Right renal cortex interstitium (tissue), 3 donors: ENCODE data around the gene MAEA. TPM values are rescaled to one million over a fixed set of nuclear protein-coding genes. Genes with fewer than 3 reads are reported as not detected.

Experiments
- DNase-seq, 3 donors: peaks; one replicate each; pipeline ENCODE4 v3.0.0-alpha.2; 2013; ENCODE audit warnings: low read depth in 3 of 3, low spot score in 2 of 3
- polyA plus RNA-seq, 3 donors: library from polyadenylated mRNA; unstranded; fragments of 120-200 nt; gene quantifications; one replicate each; pipeline ENCODE4 v1.2.1, GENCODE V29; 2013; ENCODE audit not compliant: insufficient read length in 3 of 3

MAEA gene
- polyA plus RNA-seq, 3 donors = 58.5 to 58.6 (median 58.6) TPM

DNA sequence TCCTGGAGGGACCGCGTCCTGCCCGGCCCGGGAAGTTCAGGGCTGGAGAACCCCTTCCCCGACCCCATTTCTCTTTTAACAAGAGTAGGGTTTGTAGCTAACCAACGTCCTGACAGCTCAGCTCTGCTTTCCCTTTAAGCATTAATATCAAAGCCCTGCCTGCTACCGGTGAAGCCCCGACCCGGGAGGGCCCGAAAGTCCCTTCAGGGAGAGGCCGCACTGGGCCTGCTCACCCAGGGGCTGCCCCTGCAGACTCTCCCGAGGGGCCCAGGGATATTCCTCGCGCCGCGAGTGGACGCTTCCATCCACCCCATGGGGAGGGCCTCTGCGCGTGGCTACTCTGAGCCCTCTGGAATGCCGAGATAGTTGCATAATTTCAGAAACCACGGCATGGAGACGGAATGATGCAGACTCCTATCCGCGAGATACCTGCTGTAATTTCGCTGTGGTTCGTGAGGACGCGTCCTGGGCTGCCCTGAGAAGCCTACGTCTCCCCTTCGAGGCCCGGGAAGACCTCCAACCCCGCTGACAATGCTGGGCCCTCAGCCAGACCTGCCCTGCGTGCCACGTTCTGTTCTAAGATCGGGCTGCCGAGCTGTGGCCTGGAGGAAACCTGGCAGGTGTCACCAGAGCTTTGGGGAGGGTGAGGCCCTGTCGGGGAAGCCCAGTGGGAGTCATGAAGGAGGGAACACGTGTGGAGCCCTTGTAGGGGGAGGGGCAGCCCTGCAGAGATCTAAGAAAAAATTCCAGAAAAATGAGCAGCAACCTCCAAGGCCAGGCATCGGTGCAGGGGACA lies 39.8 kb upstream of the MAEA start:
- DNase-seq = no peak

GRCh38 chr4:1250527-1250812 lies 39.2 kb upstream of the MAEA start:
- DNase-seq = no peak

GRCh38 chr4:1250921-1251772 lies 38.5 kb upstream of the MAEA start:
- DNase-seq = no peak

DNA sequence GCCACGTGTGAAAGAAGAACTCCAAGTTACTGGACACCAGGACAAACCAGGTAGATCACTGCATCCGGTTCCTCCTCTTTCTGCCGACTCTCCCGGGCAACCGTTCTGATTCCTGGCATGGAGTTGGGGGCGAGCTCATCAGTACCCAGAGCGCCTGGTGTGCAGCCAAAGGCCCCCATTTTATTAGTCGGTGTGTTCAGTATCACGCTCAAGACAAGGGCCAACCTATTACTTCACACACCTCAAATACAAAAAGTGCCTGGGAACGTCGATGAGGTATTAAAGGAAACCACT lies 38.0 kb upstream of the MAEA start:
- no peak for DNase-seq

DNA sequence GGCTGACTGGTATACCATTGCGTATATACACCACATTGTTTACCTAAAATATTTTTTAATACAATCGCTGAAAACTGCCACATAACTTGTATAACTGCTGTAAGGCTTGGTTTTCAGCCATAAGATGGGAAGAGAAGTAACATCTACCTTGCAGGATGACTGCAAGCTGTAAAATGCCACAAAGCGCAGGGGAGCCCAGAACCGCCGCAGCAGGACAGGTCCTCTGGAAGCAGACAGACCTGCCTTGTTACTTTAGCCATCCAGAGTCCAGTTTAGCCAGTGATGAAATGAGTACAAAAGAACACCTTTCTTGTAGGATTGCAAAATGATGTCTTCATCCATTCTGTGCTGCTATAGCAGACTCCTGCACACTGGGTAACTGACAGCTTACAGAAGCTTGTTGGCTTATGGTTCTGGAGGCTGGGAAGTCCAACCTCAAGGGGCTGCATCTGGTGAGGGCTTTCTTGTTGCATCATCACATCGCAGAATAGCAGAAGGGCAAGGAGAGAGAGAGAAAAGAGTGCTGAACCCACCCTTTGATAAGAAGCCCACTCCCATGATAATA lies 36.7 kb upstream of the MAEA start:
- DNase-seq = no peak

DNA sequence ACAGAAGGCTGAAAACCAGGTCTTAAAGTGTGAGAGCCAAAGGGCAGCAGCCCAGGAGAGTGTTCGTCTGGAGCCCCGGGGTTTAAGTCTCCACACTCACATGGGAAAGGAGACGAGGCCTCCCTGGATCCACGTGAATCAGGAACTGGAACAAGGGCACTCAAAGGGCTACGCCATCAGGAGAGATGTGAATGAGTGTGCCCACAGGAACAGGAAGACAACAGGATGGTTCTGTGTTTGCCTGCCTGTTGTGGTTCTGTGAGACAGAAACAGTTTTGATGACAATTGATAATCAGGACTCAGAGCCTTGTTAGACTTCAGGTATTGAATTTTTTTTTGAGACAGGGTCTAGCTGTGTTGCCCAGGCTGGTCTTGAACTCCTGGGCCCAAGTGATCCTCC lies 35.9 kb upstream of the MAEA start:
- DNase-seq = no peak

DNA sequence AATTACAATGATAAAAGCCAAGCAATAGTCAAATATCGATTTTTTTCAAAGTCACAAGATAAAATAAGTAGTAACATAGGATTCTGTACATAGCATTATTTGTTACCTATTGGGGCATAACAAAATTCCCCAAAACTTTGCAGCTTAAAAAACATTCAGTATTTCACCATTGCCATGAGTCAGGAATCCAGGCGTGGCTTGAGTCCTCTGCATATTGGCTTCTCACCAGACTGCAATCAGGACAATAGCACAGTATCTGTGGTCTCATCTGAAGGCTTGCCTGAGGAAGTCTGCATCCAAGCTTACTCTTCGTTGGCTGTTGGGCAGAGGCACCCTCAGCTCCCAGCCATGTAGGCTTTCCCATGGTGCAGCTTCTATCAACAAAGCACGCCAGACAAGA lies 34.5 kb upstream of the MAEA start:
- no peak for DNase-seq

DNA sequence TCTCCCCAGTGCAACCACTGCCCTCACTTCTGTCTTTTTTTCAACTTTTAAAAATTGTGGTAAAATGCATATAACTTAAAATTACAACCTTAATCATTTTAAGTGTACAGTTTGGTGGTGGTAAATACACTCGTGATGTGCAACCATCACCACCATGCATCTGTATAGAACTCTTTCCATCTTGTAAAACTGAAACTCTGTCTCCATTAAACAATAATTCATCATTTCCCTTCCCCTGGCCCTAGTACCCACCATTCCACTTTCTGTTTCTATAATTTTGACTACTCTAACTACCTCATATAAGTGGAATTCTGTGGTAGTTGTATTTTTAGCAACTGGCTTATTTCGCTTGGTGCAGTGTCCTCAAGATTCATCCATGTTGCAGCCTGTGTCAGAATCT lies 34.0 kb upstream of the MAEA start:
- no peak for DNase-seq

GRCh38 chr4:1258457-1258856 lies 31.2 kb upstream of the MAEA start:
- DNase-seq = no peak

DNA sequence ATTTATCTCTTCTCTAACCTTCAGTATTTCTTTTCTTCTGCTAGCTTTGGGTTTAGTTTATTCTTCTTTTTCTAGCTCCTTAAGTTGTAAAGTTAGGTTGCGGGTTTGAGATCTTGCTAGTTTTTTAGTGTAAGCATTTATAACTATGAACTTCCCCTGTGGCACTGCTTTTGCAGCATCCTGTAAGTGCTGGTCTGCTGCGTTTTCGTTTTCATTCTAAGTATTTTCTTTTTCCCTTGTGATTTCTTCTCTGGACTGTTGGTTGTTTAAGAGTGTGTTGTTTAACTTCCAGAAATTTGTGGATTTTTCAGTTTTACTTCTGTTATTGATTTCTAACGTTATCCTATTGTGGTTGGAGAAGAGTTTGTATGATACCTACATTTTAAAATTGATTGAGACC lies 29.7 kb upstream of the MAEA start:
- DNase-seq = no peak

GRCh38 chr4:1260418-1261106 lies 29.1 kb upstream of the MAEA start:
- DNase-seq = no peak

GRCh38 chr4:1261107-1261928 lies 28.4 kb upstream of the MAEA start:
- no peak for DNase-seq

- no peak for DNase-seq
These were observed 24.7 kb upstream of the MAEA start for GRCh38 chr4:1264942-1265341.

DNA sequence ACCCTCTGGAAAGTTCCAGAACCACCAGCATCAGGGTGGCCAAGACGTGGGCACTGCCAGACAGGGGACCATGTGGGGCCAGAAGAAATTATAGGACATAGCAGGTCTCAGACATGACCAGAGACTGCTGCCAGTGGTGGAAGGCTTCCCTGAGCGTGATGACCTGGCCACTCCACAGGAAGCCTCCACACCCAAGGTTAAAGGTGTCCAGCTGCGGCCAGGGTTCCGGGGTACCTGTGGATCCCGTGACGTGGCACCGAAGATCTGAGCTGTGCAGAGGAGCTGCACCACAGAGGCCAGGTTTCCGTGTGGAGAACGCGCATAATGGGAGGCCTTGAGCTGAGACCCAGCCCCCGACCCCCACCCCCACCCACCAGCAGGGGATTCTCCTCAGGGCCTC lies 24.3 kb upstream of the MAEA start:
- no peak for DNase-seq

DNA sequence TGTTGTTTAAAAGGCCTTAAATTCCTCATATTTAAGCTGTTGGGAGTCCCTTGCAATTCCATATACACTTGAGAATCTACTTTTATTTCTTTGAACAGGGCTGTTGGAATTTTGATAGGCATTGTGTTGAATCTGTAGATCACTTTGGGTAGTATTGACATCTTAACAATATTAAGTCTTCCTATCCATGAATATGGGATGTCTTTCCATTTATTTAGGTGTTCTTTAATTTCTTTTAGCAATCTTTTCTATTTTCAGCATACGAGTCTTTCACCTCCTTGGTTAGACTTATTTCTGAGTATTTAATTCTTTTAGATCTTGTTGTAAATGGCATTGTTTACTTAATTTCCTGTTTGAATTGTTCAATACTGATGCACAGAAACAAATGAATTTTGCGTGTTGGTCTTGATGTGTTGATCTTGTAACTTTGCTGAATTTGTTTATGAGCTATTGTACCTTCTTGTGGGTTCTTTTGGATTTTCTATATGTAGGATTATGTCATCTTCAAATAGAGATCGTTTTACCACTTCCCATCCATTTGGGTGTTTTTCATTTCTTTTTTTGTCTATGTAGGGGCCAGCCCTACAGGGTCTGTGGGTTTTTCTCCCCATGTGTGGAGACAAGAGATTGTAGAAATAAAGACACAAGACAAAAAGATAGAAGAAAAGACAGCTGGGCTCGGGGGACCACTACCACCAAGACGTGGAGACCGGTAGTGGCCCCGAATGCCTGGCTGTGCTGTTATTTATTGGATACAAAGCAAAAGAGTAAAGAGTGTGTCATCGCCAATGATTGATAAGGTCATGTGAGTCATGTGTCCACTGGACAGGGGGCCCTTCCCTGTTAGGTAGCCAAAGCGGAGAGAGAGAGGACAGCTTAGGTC lies 22.6 kb upstream of the MAEA start:
- no peak for DNase-seq

DNA sequence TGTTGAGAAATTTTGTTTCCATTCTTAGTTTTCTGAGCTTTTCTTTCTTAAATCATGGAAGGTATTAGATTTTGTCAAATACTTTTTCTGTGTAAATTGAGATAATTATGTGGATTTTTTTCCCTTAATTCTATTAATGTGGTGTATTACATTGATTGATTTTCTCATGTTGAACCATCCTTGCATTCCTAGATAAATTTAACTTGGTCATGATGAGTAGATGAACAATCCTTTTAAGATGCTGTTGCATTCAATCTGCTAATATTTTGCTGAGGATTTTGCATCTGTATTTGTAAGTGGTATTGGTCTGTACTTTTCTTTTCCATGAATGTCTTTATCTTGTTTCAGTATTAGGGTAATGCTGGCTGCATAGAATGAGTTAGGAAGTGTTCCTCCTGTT lies 20.5 kb upstream of the MAEA start:
- no peak for DNase-seq

DNA sequence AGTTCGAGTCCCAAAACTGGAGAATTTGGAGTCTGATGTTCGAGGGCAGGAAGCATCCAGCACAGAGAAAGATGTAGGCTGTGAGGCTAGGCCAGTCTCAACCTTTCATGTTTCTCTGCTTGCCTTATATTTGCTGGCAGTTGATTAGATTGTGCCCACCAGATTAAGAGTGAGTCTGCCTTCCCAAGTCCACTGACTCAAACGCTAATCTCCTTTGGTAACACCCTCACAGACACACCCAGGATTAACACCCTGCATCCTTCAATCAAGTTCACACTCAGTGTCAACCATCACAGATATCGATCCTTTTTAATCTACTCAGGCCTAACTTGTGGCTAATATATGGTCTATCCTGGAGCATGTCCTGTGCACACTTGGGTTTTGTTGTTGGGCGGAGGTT lies 18.0 kb upstream of the MAEA start:
- DNase-seq = no peak

DNA sequence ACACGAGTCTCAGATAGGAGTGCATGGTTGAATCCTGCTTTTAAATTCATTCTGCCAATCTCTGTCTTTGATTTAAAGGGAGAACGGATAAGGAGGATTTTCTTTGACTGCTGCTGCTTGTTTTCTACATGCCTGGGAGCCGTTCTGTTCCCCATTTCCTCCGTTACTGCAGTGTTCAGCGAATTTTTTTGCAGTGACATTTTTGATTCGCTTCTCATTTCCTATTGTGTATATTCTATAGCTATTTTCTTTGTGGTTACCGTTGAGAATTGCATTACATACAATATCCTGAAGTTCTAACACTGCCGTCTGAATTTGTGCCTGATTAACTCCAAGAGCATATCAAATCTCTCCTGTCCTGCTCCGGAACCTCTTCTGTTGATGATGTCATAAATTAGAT lies 14.8 kb upstream of the MAEA start:
- DNase-seq = no peak

- DNase-seq = no peak
These were observed 12.7 kb upstream of the MAEA start for GRCh38 chr4:1276984-1277383.
